22Rv1 (cell line): ENCODE results near the gene ARPC5L.

Experiments used
- CTCF ChIP-seq: fragments of 450-650 bp; IDR thresholded peaks from 2 replicates; pipeline ENCODE4 v1.5.1; 2017; ENCODE audit warnings: mild to moderate bottlenecking
- ZFX ChIP-seq: fragments of 450-650 bp; IDR thresholded peaks from 2 replicates; pipeline ENCODE4 v1.6.1; 2017; ENCODE audit warnings: antibody characterized with exemption, borderline replicate concordance

- TF ChIP-seq CTCF (no peak), ZFX (no peak)
Measured at GRCh38 chr9:124881138-124881743, 19.3 kb downstream of the ARPC5L start.
